ENCODE data around the gene INO80. TPM values are rescaled to one million over a fixed set of nuclear protein-coding genes. Genes with fewer than 3 reads are reported as not detected.

Gene INO80
- total and polyA plus RNA-seq, 2 donors (not counting 3 experiments of a cell fraction or from before 2014, with no cell fraction given): 5.7 to 29.1 TPM

DNA sequence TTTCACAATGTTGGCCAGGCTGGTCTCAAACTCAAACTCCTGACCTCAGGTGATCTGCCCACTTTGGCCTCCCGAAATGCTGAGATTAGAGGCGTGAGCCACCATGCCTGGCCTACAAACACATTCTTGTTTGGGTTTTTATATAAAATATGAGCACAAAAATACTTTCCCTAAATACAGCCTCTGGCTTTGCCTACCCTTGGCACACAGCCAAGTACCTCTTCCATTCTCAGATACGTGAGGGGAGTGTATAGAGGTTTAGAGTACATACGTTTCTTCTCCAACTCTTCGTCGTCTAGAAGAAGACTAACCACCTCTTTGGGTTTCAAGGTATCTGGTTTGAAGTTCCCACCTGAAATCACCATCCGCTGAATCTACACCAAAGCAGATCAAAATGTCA lies 129.3 kb downstream of the INO80 start:
- no peak overlapping the region for H3K9ac ChIP-seq (replicated peaks; ENCODE audit: extremely low read depth, insufficient read depth, low read length)
- H2AFZ ChIP-seq (ENCODE audit: low read depth, low read length): no peak overlapping the region
- H3K4me2 ChIP-seq (ENCODE audit: insufficient read depth, low read length): no peak overlapping the region
- H3K79me2 ChIP-seq (ENCODE audit: control insufficient read depth, insufficient read depth, low read length): no peaks in the 10 kb centered on the region
- H3K27ac ChIP-seq (ENCODE audit: insufficient read depth, low read depth, low read length): no peak overlapping the region
- POLR2A ChIA-PET: interaction anchor here (0.7 kb wide), 1 partner anchor 11 kb away, joined by 7 read pairs; no protein-coding TSS in a partner anchor
- no TSS peak for BruUV-seq (replicated peaks)
- peaks cover 26% of the 10 kb centered on the region for H3K4me1 ChIP-seq (ENCODE audit: control insufficient read depth, extremely low read depth, insufficient read depth, low read length)
- H3K9me1 ChIP-seq (replicated peaks; ENCODE audit: control insufficient read depth, extremely low read depth, insufficient read depth, low read length): no peaks in the 10 kb centered on the region
- H3K27me3 ChIP-seq (ENCODE audit: control insufficient read depth in 2 of 2, insufficient read depth in 2 of 2, low read length in 2 of 2): no peaks in the 10 kb centered on the region
- CTCF ChIA-PET: interaction anchor here (0.7 kb wide), 1 partner anchor 31 kb away, joined by 4 read pairs; no protein-coding TSS in a partner anchor
- FAIRE-seq: no peak
- no peak for DNase-seq (ENCODE audit: low read depth, low spot score)
- TF ChIP-seq POLR2AphosphoS5 (IDR thresholded peaks at IDR 0.05; ENCODE audit: insufficient read depth, low read depth, low read length) (no peak), GATA2 (IDR thresholded peaks at IDR 0.05; ENCODE audit: insufficient read depth, insufficient read length, low read depth, low read length) (no peak), EZH2 (IDR thresholded peaks at IDR 0.05; ENCODE audit: borderline replicate concordance, low read depth, low read length, severe bottlenecking) (no peak), MYC (IDR thresholded peaks at IDR 0.05; ENCODE audit: low read depth, low read length) (no peak), POLR2A (IDR thresholded peaks at IDR 0.05; ENCODE audit: low read depth, low read length) (no peak), JUN (IDR thresholded peaks at IDR 0.05; ENCODE audit: borderline replicate concordance, insufficient read depth, insufficient read length, low read depth) (no peak), FOS (IDR thresholded peaks at IDR 0.05; ENCODE audit: borderline replicate concordance, insufficient read depth, low read length) (no peak)
- TF ChIP-seq, protein P1, sequence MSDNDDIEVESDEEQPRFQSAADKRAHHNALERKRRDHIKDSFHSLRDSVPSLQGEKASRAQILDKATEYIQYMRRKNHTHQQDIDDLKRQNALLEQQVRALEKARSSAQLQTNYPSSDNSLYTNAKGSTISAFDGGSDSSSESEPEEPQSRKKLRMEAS (IDR thresholded peaks at IDR 0.05; ENCODE audit: insufficient read depth, insufficient read length): no peak
- TF ChIP-seq, protein P2, sequence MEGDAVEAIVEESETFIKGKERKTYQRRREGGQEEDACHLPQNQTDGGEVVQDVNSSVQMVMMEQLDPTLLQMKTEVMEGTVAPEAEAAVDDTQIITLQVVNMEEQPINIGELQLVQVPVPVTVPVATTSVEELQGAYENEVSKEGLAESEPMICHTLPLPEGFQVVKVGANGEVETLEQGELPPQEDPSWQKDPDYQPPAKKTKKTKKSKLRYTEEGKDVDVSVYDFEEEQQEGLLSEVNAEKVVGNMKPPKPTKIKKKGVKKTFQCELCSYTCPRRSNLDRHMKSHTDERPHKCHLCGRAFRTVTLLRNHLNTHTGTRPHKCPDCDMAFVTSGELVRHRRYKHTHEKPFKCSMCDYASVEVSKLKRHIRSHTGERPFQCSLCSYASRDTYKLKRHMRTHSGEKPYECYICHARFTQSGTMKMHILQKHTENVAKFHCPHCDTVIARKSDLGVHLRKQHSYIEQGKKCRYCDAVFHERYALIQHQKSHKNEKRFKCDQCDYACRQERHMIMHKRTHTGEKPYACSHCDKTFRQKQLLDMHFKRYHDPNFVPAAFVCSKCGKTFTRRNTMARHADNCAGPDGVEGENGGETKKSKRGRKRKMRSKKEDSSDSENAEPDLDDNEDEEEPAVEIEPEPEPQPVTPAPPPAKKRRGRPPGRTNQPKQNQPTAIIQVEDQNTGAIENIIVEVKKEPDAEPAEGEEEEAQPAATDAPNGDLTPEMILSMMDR (IDR thresholded peaks at IDR 0.05; ENCODE audit: extremely low read depth in 1 of 2, insufficient read depth in 1 of 2, low read depth in 1 of 2, low read length in 2 of 2): no peak
- dilution Hi-C loops (cut with MboI; ENCODE audit: extremely low pct_ligation_motif_present, low sequenced_read_pairs): no loop called here
- intact Hi-C loops (cut with micrococcal nuclease): no loop called here
- peaks cover 10 to 20% of the 10 kb centered on the region in 2 experiments for H3K36me3 ChIP-seq (ENCODE audit: control insufficient read depth in 2 of 2, extremely low read depth in 1 of 2, insufficient read depth in 2 of 2, low read length in 2 of 2)
- H3K4me3 ChIP-seq (replicated peaks in 1 of 3; ENCODE audit: insufficient read depth in 1 of 3, low read depth in 1 of 3, low read length in 3 of 3): no peak overlapping the region
- H3K9me3 ChIP-seq (replicated peaks; ENCODE audit: control insufficient read depth, insufficient read depth, low read length): no peaks in the 10 kb centered on the region
- H4K20me1 ChIP-seq (replicated peaks; ENCODE audit: control insufficient read depth, extremely low read depth, insufficient read depth, low read length): no peaks in the 10 kb centered on the region

Data from endothelial cell of umbilical vein (primary cell).